Large intestine (tissue), 3 donors: ENCODE measurements around the gene ALAS1. TPM values are rescaled to one million over a fixed set of nuclear protein-coding genes. Genes with fewer than 3 reads are reported as not detected.

Experiments used
- DNase-seq, 2 donors: peaks; one replicate each; pipeline versions ENCODE4 v3.0.0 to v3.0.0-alpha.2; 2013
- H3K27ac ChIP-seq: one replicate; pipeline ENCODE4 v1.5.1; 2013; ENCODE audit warnings: low read length
- H3K27me3 ChIP-seq: 2 replicates; pipeline ENCODE4 v1.6.1; 2013; ENCODE audit warnings: low read length; ENCODE audit not compliant: control insufficient read depth, insufficient read depth
- H3K36me3 ChIP-seq: 2 replicates; pipeline ENCODE4 v1.6.1; 2013; ENCODE audit warnings: low read length; ENCODE audit not compliant: control insufficient read depth, insufficient read depth
- H3K4me1 ChIP-seq: one replicate; pipeline ENCODE4 v1.6.1; 2013; ENCODE audit warnings: low read length; ENCODE audit not compliant: control insufficient read depth, insufficient read depth
- H3K4me3 ChIP-seq: one replicate; pipeline ENCODE4 v1.5.1; 2013; ENCODE audit warnings: low read length
- H3K9me3 ChIP-seq: one replicate; pipeline ENCODE4 v1.6.1; 2013; ENCODE audit warnings: mild to moderate bottlenecking, low read depth, low read length, moderate library complexity; ENCODE audit not compliant: control insufficient read depth
- WGBS: methylation state at CpG from one replicate; pipeline ENCODE4 v1.1.5; 2013; ENCODE audit warnings: low lambda C conversion rate; ENCODE audit not compliant: insufficient coverage; 5-methylcytosine and 5-hydroxymethylcytosine counted together
- polyA plus RNA-seq: library from polyadenylated mRNA; unstranded; fragments of 120-200 nt; gene quantifications from one replicate; pipeline ENCODE4 v1.2.1, GENCODE V29; 2013

The ALAS1 gene
- polyA plus RNA-seq, 1 donor: 37.2 TPM

GRCh38 chr3:52185311-52185710 lies 12.6 kb upstream of the ALAS1 start:
- Histone ChIP-seq H3K9me3 (no peaks in the 10 kb centered on the region), H3K27me3 (no peaks in the 10 kb centered on the region), H3K27ac (no peak overlapping the region), H3K4me3 (no peak overlapping the region), H3K4me1 (peaks cover 23% of the 10 kb centered on the region), H3K36me3 (no peaks in the 10 kb centered on the region)
- no CpG with 5 or more reads among the region's 6 CpGs for WGBS
- no peak for DNase-seq

DNA sequence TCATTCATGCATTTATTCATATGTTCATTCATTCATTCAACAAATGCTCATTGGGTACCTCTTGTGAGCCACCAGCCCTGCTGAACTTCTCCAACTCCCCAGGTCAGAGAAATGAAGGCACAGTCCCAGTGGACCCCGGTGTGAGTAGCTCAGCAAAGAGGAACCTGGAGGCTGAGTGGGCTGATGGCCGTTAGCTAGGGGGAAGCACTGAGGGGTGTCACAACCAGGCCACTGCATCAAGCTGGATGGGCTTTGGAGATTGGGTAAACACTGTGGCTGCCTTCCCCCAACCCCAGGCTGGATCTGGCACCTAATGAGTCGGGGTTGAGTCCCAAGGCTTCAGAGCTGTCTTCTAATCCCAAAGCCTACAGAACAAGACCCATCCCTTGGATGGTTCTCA lies 12.1 kb upstream of the ALAS1 start:
- no CpG with 5 or more reads among the region's 3 CpGs for WGBS
- DNase-seq: no peak
- Histone ChIP-seq H3K4me1 (peaks cover 28% of the 10 kb centered on the region), H3K9me3 (no peaks in the 10 kb centered on the region), H3K27ac (no peak overlapping the region), H3K36me3 (no peaks in the 10 kb centered on the region), H3K4me3 (no peak overlapping the region), H3K27me3 (no peaks in the 10 kb centered on the region)

DNA sequence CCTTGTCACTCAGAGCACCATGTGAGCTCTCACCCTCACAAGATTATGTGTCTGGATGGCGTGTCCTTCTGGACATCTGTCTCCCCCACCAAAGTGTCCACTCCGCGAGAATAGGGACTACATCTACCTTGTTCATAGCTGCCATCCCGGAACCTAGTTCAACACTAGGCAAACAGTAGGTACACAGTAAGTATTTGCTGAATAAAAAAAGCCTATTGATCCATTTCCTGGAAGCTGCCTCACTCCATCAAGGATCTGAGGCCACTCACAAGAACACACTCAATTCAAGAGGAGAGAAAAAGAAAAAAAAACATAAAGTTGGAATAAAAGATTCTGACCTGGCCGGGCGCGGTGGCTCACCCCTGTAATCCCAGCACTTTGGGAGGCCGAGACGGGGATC lies 11.2 kb upstream of the ALAS1 start:
- no peak overlapping the region for H3K4me3 ChIP-seq
- 98% methylated on average over 7 of the region's 9 CpGs for WGBS
- H3K4me1 ChIP-seq: peaks cover 29% of the 10 kb centered on the region
- DNase-seq: no peak
- no peaks in the 10 kb centered on the region for H3K27me3 ChIP-seq
- no peaks in the 10 kb centered on the region for H3K36me3 ChIP-seq
- no peak overlapping the region for H3K27ac ChIP-seq
- H3K9me3 ChIP-seq: no peaks in the 10 kb centered on the region

DNA sequence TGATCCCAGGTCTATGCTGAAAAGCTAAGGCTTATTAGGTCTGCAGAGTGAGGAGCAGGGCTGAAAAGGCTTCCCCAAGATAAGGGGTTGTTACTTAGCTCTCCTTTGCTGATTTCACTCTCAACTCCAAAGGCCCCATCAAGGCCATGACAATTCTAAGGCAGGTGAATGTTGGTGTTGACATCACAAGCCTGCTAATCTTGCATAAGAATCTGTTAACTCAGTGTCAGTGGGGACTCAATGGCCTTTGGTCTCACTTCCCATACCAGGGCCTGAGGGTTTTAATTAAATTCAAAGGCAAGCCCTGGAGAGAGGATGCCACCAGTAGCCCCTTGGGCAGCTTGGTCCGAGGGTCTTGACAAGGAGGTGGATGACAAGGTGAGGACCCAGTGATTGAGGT lies 9.4 kb upstream of the ALAS1 start:
- Histone ChIP-seq H3K36me3 (no peaks in the 10 kb centered on the region), H3K27ac (peak overlapping the region; percentile 86), H3K9me3 (no peaks in the 10 kb centered on the region), H3K4me1 (peaks cover 29% of the 10 kb centered on the region), H3K27me3 (no peaks in the 10 kb centered on the region), H3K4me3 (no peak overlapping the region)
- peak in 1 of 2 donors; percentile 69 for DNase-seq
- no CpG with 5 or more reads among the region's 1 CpG for WGBS

GRCh38 chr3:52190294-52191074 lies 7.5 kb upstream of the ALAS1 start:
- H3K27me3 ChIP-seq: no peaks in the 10 kb centered on the region
- no peaks in the 10 kb centered on the region for H3K36me3 ChIP-seq
- DNase-seq: no peak
- H3K27ac ChIP-seq: no peak overlapping the region
- H3K4me1 ChIP-seq: peaks cover 32% of the 10 kb centered on the region
- H3K4me3 ChIP-seq: no peak overlapping the region
- no peaks in the 10 kb centered on the region for H3K9me3 ChIP-seq
- WGBS: no CpG with 5 or more reads among the region's 9 CpGs

GRCh38 chr3:52191663-52192062 lies 6.3 kb upstream of the ALAS1 start:
- Histone ChIP-seq H3K27ac (no peak overlapping the region), H3K4me3 (no peak overlapping the region), H3K36me3 (no peaks in the 10 kb centered on the region), H3K27me3 (no peaks in the 10 kb centered on the region), H3K4me1 (peaks cover 43% of the 10 kb centered on the region), H3K9me3 (no peaks in the 10 kb centered on the region)
- no CpG with 5 or more reads among the region's 4 CpGs for whole genome bisulfite sequencing
- DNase-seq: no peak

DNA sequence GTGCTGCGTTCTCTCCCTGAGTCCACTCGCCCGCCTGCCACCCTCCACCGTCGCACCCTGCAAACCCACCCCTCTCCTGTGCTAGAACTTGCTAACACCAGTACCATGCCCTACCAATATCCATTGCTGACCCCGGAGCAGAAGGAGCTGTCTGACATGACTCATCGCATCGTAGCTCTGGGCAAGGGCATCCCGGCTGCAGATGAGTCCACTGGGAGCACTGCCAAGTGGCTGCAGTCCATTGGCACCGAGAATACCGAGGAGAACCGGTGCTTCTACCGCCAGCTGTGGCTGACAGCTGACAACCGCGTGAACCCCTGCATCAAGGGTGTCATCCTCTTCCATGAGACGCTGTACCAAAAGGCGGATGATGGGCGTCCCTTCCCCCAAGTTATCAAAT lies 4.9 kb upstream of the ALAS1 start:
- DNase-seq: no peak
- H3K4me1 ChIP-seq: peaks cover 53% of the 10 kb centered on the region
- no CpG with 5 or more reads among the region's 18 CpGs for WGBS
- H3K27me3 ChIP-seq: no peaks in the 10 kb centered on the region
- no peaks in the 10 kb centered on the region for H3K9me3 ChIP-seq
- no peak overlapping the region for H3K4me3 ChIP-seq
- no peaks in the 10 kb centered on the region for H3K36me3 ChIP-seq
- H3K27ac ChIP-seq: no peak overlapping the region

DNA sequence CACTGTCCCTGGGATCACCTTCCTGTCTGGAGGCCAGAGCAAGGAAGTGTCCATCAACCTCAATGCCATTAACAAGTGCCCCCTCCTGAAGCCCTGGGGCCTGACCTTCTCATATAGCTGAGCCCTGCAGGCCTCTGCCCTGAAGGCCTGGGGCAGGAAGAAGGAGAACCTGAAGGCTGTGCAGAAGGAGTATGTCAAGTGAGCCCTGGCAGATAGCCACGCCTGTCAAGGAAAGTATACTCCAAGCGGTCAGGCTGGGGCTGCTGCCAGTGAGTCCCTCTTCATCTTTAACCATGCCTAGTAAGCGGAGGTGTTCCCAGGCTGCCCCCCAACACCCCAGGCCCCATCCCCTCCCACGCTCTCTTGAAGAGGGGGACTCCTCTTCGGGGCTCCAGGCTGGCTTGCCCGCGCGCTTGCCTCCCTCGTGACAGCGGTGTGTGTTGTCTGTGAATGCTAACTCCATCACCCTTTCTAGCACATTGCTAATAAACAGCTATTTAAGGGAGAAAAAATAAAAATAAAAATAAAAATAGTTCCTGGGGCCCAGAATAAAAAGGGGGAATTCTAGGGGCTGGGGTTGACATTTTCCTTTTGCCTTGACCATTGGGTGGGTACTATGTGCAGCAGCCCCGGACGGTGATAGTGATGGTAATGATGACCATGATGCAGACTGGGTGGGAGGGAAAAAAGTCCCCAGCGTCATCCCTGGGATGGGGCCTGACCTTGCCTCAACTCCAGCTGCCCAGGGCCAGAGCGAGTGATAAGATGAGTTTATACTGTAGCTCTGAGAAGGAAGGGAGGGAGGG lies 3.3 kb upstream of the ALAS1 start:
- peak in 1 of 2 donors; percentile 17 for DNase-seq
- H3K4me1 ChIP-seq: peaks cover 45% of the 10 kb centered on the region
- WGBS: 88% methylated on average over 1 of the region's 14 CpGs
- H3K36me3 ChIP-seq: peaks cover 4% of the 10 kb centered on the region
- no peak overlapping the region for H3K27ac ChIP-seq
- no peak overlapping the region for H3K4me3 ChIP-seq
- no peaks in the 10 kb centered on the region for H3K27me3 ChIP-seq
- H3K9me3 ChIP-seq: no peaks in the 10 kb centered on the region

DNA sequence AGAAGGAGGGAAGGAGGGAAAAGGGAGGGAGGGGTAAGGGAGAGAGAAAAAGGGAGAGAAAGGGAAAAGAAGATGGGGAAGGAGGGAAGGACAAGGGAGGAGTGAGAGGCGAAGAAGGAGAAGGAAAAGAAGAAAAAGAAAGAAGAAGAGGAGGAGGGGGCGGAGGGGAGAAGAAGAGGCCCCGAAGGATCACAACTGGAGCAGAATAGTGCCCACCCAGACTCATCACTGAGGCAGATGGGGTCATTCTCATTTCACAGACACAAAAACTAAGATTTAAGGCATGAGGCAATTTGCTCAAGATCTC lies 2.7 kb upstream of the ALAS1 start:
- H3K27me3 ChIP-seq: no peaks in the 10 kb centered on the region
- H3K27ac ChIP-seq: no peak overlapping the region
- peaks cover 4% of the 10 kb centered on the region for H3K36me3 ChIP-seq
- no peaks in the 10 kb centered on the region for H3K9me3 ChIP-seq
- H3K4me1 ChIP-seq: peaks cover 39% of the 10 kb centered on the region
- 91% methylated on average over 3 of the region's 3 CpGs for WGBS
- DNase-seq: no peak
- H3K4me3 ChIP-seq: no peak overlapping the region

- H3K27me3 ChIP-seq: no peaks in the 10 kb centered on the region
- H3K36me3 ChIP-seq: peaks cover 4% of the 10 kb centered on the region
- WGBS: no CpG with 5 or more reads among the region's 10 CpGs
- H3K27ac ChIP-seq: peak overlapping the region; percentile 88
- no peaks in the 10 kb centered on the region for H3K9me3 ChIP-seq
- H3K4me3 ChIP-seq: no peak overlapping the region
- peak in 1 of 2 donors; percentile 51 for DNase-seq
- H3K4me1 ChIP-seq: peaks cover 33% of the 10 kb centered on the region
Measured at GRCh38 chr3:52195823-52196331, 2.1 kb upstream of the ALAS1 start.
